Stimulated activated CD8-positive, alpha-beta memory T cell treated with anti-CD3 and anti-CD28 coated beads, Interleukin-7, amount 100 ng/mL, for 24 hours (primary cell): Measurements from ENCODE around the gene ARL5A.
"Not testable (repeated sequence)": the region's sequence is repeated elsewhere in the genome, so short reads cannot be mapped to it uniquely, and the experiment has no call there.

Experiments used
- DNase-seq: peaks from one replicate; pipeline ENCODE4 v3.0.0-alpha.2; 2020; ENCODE audit warnings: low read depth

ARL5A gene

GRCh38 chr2:151828143-151828889 is at the start of gene ARL5A:
Gene ARL5A (minus strand): TSS chr2:151828421. CDS start chr2:151828176, 245 bp downstream.
- peak; percentile 85 for DNase-seq

- not testable (repeated sequence) for DNase-seq
Measured at GRCh38 chr2:151875631-151876030, 47.4 kb upstream of the ARL5A start.

GRCh38 chr2:151872463-151872862 is 44.2 kb upstream of the ARL5A start:
- DNase-seq = no peak

- no peak for DNase-seq
Measured at GRCh38 chr2:151869291-151869690, 41.1 kb upstream of the ARL5A start.

- no peak for DNase-seq
Measured at GRCh38 chr2:151862700-151863099, 34.5 kb upstream of the ARL5A start.

- DNase-seq = no peak
Measured at GRCh38 chr2:151861174-151861573, 33.0 kb upstream of the ARL5A start.

GRCh38 chr2:151860613-151861146 is 32.5 kb upstream of the ARL5A start:
- DNase-seq = no peak

- no peak for DNase-seq
Measured at GRCh38 chr2:151860210-151860609, 32.0 kb upstream of the ARL5A start.

- DNase-seq = no peak
Measured at GRCh38 chr2:151857650-151858049, 29.4 kb upstream of the ARL5A start.

GRCh38 chr2:151855111-151855510 is 26.9 kb upstream of the ARL5A start:
- no peak for DNase-seq

GRCh38 chr2:151853070-151853758 is 25.0 kb upstream of the ARL5A start:
- no peak for DNase-seq

GRCh38 chr2:151852260-151853069 is 24.2 kb upstream of the ARL5A start:
- no peak for DNase-seq

GRCh38 chr2:151851761-151852160 is 23.5 kb upstream of the ARL5A start:
- DNase-seq = no peak

- no peak for DNase-seq
Measured at GRCh38 chr2:151849413-151850010, 21.3 kb upstream of the ARL5A start.

GRCh38 chr2:151845884-151846283 is 17.7 kb upstream of the ARL5A start:
- DNase-seq = no peak

GRCh38 chr2:151845481-151845880 is 17.3 kb upstream of the ARL5A start:
- no peak for DNase-seq

GRCh38 chr2:151844211-151844896 is 16.1 kb upstream of the ARL5A start:
- no peak for DNase-seq

GRCh38 chr2:151843691-151844061 is 15.5 kb upstream of the ARL5A start:
- DNase-seq = no peak

GRCh38 chr2:151842830-151843690 is 14.8 kb upstream of the ARL5A start:
- no peak for DNase-seq

- DNase-seq = no peak
Measured at GRCh38 chr2:151841047-151841424, 12.8 kb upstream of the ARL5A start.
